HCT116 (cell line): ENCODE measurements around the gene DUSP14. TPM values are rescaled to one million over a fixed set of nuclear protein-coding genes. Genes with fewer than 3 reads are reported as not detected.

Experiments used
- ATAC-seq: fragments of 200-7000 bp; cut with Tn5 transposase; 2 replicates; pipeline ENCODE4 v1.9.1; 2020; ENCODE audit warnings: mild to moderate bottlenecking, moderate library complexity
- BruUV-seq: library from RNA; stranded (reverse); fragments of 400-500 nt; replicated peaks from 2 replicates; lab custom pipeline; 2021; lab: Mats Ljungman, UMichigan
- CTCF ChIA-PET: fragments of 300-600 bp; sonication (Branson Sonifier 250); formaldehyde crosslinking; loops from one replicate; lab custom pipeline; 2021; ENCODE audit warnings: antibody characterized with exemption; lab: Charles Lee
- POLR2A ChIA-PET: fragments of 300-600, 350-600 bp; sonication (Branson Sonifier 250); formaldehyde crosslinking; loops from one replicate; lab custom pipeline; 2021; ENCODE audit warnings: antibody characterized with exemption; lab: Charles Lee
- RAD21 ChIA-PET, 2 experiments: fragments of 300-600 bp; sonication (Branson Sonifier 250); formaldehyde crosslinking; loops; one replicate each; lab custom pipeline; 2023; ENCODE audit warnings: low total read pairs in 2 of 2; ENCODE audit not compliant: uncharacterized antibody in 2 of 2, unreplicated experiment in 2 of 2, low non-redundant PET in 1 of 2; lab: Charles Lee
- DNase-seq: peaks from one replicate; pipeline ENCODE4 v3.0.0-alpha.2; 2010; ENCODE audit warnings: low read depth, low spot score
- H2AFZ ChIP-seq: fragments of 200-600 bp; shearing (Covaris generic), sonication (generic); 2 replicates; pipeline ENCODE4 v1.6.1; 2017; ENCODE audit warnings: low read depth, mixed run types, mixed read lengths, antibody characterized with exemption, low read length; ENCODE audit not compliant: poor library complexity, severe bottlenecking
- H3K27ac ChIP-seq: 2 replicates; pipeline ENCODE4 v1.5.1; 2012; ENCODE audit warnings: low read depth, low read length
- H3K27me3 ChIP-seq: fragments of 200-600 bp; sonication (generic); 2 replicates; pipeline ENCODE4 v1.6.1; 2016; ENCODE audit warnings: mixed run types, low read length, mixed read lengths; ENCODE audit not compliant: insufficient read depth
- H3K36me3 ChIP-seq, 2 experiments: fragments of 200-500 bp in 1 of 2; fragments of 200-600 bp in 1 of 2; sonication (Bioruptor generic) in 1 of 2; sonication (generic) in 1 of 2; 2 replicates each; pipeline versions ENCODE4 v1.5.1 to v1.6.1; 2014 to 2016; ENCODE audit warnings: low read length in 2 of 2, inconsistent platforms in 1 of 2, mixed read lengths in 1 of 2, mixed run types in 1 of 2; ENCODE audit not compliant: insufficient read depth in 2 of 2, control insufficient read depth in 1 of 2
- H3K4me1 ChIP-seq, 2 experiments: fragments of 200-600 bp in 1 of 2; sonication (generic) in 1 of 2; 2 replicates each; pipeline versions ENCODE4 v1.5.1 to v1.6.1; 2012 to 2017; ENCODE audit warnings: low read length in 2 of 2, inconsistent platforms in 1 of 2, mild to moderate bottlenecking in 1 of 2, mixed read lengths in 1 of 2, mixed run types in 1 of 2, moderate library complexity in 1 of 2; ENCODE audit not compliant: insufficient read depth in 2 of 2, control insufficient read depth in 1 of 2
- H3K4me2 ChIP-seq: fragments of 200-600 bp; sonication (generic); 2 replicates; pipeline ENCODE4 v1.6.1; 2017; ENCODE audit warnings: mixed run types, low read length, mixed read lengths
- H3K4me3 ChIP-seq, 2 experiments: fragments of 200-600 bp in 1 of 2; sonication (generic) in 1 of 2; replicated peaks in 1 of 2; 2 replicates each; pipeline ENCODE4 v1.5.1; 2011 to 2016; ENCODE audit warnings: low read length in 2 of 2, control low read depth in 1 of 2, low read depth in 1 of 2, mild to moderate bottlenecking in 1 of 2, mixed read lengths in 1 of 2, mixed run types in 1 of 2
- H3K79me2 ChIP-seq: fragments of 200-600 bp; sonication (generic); 2 replicates; pipeline ENCODE4 v1.6.1; 2017; ENCODE audit warnings: mild to moderate bottlenecking, mixed run types, low read length, moderate library complexity, mixed read lengths; ENCODE audit not compliant: insufficient read depth
- H3K9ac ChIP-seq: fragments of 200-600 bp; sonication (generic); 2 replicates; pipeline ENCODE4 v1.6.1; 2016; ENCODE audit warnings: low read length, mixed read lengths
- H3K9me2 ChIP-seq: fragments of 200-600 bp; sonication (generic), shearing (Covaris generic); 2 replicates; pipeline ENCODE4 v1.6.1; 2017; ENCODE audit warnings: mixed run types, mild to moderate bottlenecking, moderate library complexity; ENCODE audit not compliant: insufficient read depth
- H3K9me3 ChIP-seq, 2 experiments: fragments of 200-500 bp in 1 of 2; fragments of 200-600 bp in 1 of 2; sonication (Bioruptor generic) in 1 of 2; sonication (generic) in 1 of 2; 2 replicates each; pipeline ENCODE4 v1.6.1; 2014 to 2017; ENCODE audit warnings: low read length in 2 of 2, mixed read lengths in 2 of 2, inconsistent platforms in 1 of 2, low read depth in 1 of 2, mild to moderate bottlenecking in 1 of 2, mixed run types in 1 of 2, moderate library complexity in 1 of 2; ENCODE audit not compliant: control insufficient read depth in 1 of 2, insufficient read depth in 1 of 2
- H4K20me1 ChIP-seq: fragments of 200-600 bp; sonication (generic), shearing (Covaris generic); 2 replicates; pipeline ENCODE4 v1.6.1; 2017; ENCODE audit warnings: mixed run types, mild to moderate bottlenecking, moderate library complexity; ENCODE audit not compliant: insufficient read depth
- CBX3 ChIP-seq: IDR thresholded peaks from 2 replicates; pipeline ENCODE4 v1.6.1; 2012; ENCODE audit warnings: low read depth
- CEBPB ChIP-seq: IDR thresholded peaks from 2 replicates; pipeline ENCODE4 v1.6.1; 2012; ENCODE audit warnings: low read depth
- ELF1 ChIP-seq: IDR thresholded peaks from 2 replicates; pipeline ENCODE4 v1.6.1; 2012; ENCODE audit warnings: low read depth, borderline replicate concordance
- EZH2phosphoT487 ChIP-seq: fragments of 200-600 bp; IDR thresholded peaks from 2 replicates; pipeline ENCODE4 v1.6.1; 2018; ENCODE audit warnings: antibody characterized with exemption, borderline replicate concordance
- POLR2AphosphoS5 ChIP-seq: IDR thresholded peaks from 2 replicates; pipeline ENCODE4 v1.6.1; 2011; ENCODE audit warnings: mild to moderate bottlenecking, low read depth, low read length, moderate library complexity
- RAD21 ChIP-seq: IDR thresholded peaks from 2 replicates; pipeline ENCODE4 v1.6.1; 2012; ENCODE audit warnings: low read depth, mild to moderate bottlenecking
- SP1 ChIP-seq: IDR thresholded peaks from 2 replicates; pipeline ENCODE4 v1.6.1; 2012; ENCODE audit warnings: low read depth
- SRF ChIP-seq: IDR thresholded peaks from 2 replicates; pipeline ENCODE4 v1.6.1; 2012; ENCODE audit warnings: low read depth
- TCF7L2 ChIP-seq: IDR thresholded peaks from 2 replicates; pipeline ENCODE4 v1.7.0; 2011; ENCODE audit warnings: borderline replicate concordance, inconsistent platforms; ENCODE audit not compliant: insufficient read depth, insufficient read length; ENCODE audit errors: extremely low read depth
- YY1 ChIP-seq: IDR thresholded peaks from 2 replicates; pipeline ENCODE4 v1.6.1; 2011; ENCODE audit warnings: low read length, low read depth, moderate library complexity, mild to moderate bottlenecking; ENCODE audit not compliant: insufficient replicate concordance; ENCODE audit errors: extremely low read depth
- ZNF274 ChIP-seq: fragments of 200-500 bp; sonication (Bioruptor generic); IDR thresholded peaks from 2 replicates; pipeline ENCODE4 v1.6.1; 2014; ENCODE audit warnings: mild to moderate bottlenecking, low read depth, low read length, inconsistent platforms
- intact Hi-C: fragments of 100-400 bp; cut with micrococcal nuclease; formaldehyde crosslinking; loops from 2 replicates; pipeline ENCODE4 v1.10.0; 2022
- total RNA-seq: library from RNA; stranded (reverse); gene quantifications from one replicate; pipeline ENCODE4 v1.2.1, GENCODE V29; 2021; ENCODE audit not compliant: unreplicated experiment
- TF ChIP-seq, protein P1 (sequence below): IDR thresholded peaks from 2 replicates; pipeline ENCODE4 v1.6.1; 2012
- TF ChIP-seq, protein P2 (sequence below): IDR thresholded peaks from 2 replicates; pipeline ENCODE4 v1.6.1; 2012; ENCODE audit warnings: low read depth
- TF ChIP-seq, protein P3 (sequence below): IDR thresholded peaks from 2 replicates; pipeline ENCODE4 v1.6.1; 2012
- TF ChIP-seq, protein P4 (sequence below), 3 experiments: fragments of 200-600 bp in 1 of 3; sonication (generic) in 1 of 3; IDR thresholded peaks in 2 of 3; conservative IDR thresholded peaks in 1 of 3; 2 replicates each; pipeline ENCODE4 v1.5.1; 2012 to 2017; ENCODE audit warnings: low read depth in 2 of 3, low read length in 2 of 3, antibody characterized with exemption in 1 of 3, borderline replicate concordance in 1 of 3, control low read depth in 1 of 3, mild to moderate bottlenecking in 1 of 3, mixed read lengths in 1 of 3, mixed run types in 1 of 3, moderate library complexity in 1 of 3; ENCODE audit not compliant: insufficient read depth in 1 of 3
- TF ChIP-seq, protein P5 (sequence below): IDR thresholded peaks from 2 replicates; pipeline ENCODE4 v1.6.1; 2011; ENCODE audit warnings: mild to moderate bottlenecking, low read length, moderate library complexity; ENCODE audit not compliant: insufficient replicate concordance; ENCODE audit errors: extremely low read depth

The DUSP14 gene
- total RNA-seq, 1 experiment from 2014 or later: 27.6 TPM

DNA sequence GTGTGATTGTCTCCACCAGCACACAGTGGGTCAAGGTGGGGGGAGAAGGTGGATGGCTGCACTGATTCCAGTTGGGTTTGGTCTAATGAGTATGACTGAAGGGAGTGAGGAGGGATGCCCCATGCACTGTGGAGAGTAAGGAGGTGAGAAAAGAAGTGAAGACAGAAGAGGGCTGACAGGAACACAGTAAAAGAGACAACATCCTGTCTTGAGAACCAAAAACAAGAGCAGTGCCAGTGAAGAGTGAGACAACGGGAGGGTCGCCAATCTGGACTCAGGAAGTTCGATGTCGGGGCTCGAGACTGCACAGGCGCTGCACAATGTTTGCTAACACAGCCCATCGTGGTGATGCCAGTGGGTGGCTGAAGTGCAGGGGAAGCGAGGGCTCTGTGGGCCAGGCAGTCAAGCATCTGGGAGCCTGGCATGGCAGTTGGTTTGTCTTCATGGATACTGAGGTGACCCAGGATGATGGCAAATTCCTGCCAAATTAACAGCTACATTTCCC lies 34.1 kb downstream of the DUSP14 start:
- H3K9me2 ChIP-seq: no peaks in the 10 kb centered on the region
- H4K20me1 ChIP-seq: no peaks in the 10 kb centered on the region; the same call in 1 of the 2 replicates
- no peaks in the 10 kb centered on the region for H3K4me1 ChIP-seq
- no peaks in the 10 kb centered on the region for H3K9me3 ChIP-seq
- H2AFZ ChIP-seq: no peak overlapping the region
- RAD21 ChIA-PET: no interaction called here
- ATAC-seq (no peak), DNase-seq (no peak)
- CTCF ChIA-PET: no interaction called here
- no peak overlapping the region for H3K4me3 ChIP-seq
- POLR2A ChIA-PET: no interaction called here
- H3K79me2 ChIP-seq: no peaks in the 10 kb centered on the region
- H3K27me3 ChIP-seq: no peaks in the 10 kb centered on the region
- intact Hi-C loops: no loop called here
- no TSS peak for BruUV-seq
- H3K9ac ChIP-seq: no peak overlapping the region
- peaks cover 2 to 4% of the 10 kb centered on the region in 2 experiments; a peak in 3 of 4 replicates for H3K36me3 ChIP-seq
- no peak overlapping the region for H3K4me2 ChIP-seq
- H3K27ac ChIP-seq: no peak overlapping the region
- TF ChIP-seq SRF (no peak), POLR2AphosphoS5 (no peak), RAD21 (no peak), ELF1 (no peak), YY1 (no peak), EZH2phosphoT487 (no peak), CBX3 (no peak), ZNF274 (no peak), SP1 (no peak), TCF7L2 (no peak), CEBPB (no peak)
- TF ChIP-seq, protein P1, sequence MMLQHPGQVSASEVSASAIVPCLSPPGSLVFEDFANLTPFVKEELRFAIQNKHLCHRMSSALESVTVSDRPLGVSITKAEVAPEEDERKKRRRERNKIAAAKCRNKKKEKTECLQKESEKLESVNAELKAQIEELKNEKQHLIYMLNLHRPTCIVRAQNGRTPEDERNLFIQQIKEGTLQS: no peak
- TF ChIP-seq, protein P2, sequence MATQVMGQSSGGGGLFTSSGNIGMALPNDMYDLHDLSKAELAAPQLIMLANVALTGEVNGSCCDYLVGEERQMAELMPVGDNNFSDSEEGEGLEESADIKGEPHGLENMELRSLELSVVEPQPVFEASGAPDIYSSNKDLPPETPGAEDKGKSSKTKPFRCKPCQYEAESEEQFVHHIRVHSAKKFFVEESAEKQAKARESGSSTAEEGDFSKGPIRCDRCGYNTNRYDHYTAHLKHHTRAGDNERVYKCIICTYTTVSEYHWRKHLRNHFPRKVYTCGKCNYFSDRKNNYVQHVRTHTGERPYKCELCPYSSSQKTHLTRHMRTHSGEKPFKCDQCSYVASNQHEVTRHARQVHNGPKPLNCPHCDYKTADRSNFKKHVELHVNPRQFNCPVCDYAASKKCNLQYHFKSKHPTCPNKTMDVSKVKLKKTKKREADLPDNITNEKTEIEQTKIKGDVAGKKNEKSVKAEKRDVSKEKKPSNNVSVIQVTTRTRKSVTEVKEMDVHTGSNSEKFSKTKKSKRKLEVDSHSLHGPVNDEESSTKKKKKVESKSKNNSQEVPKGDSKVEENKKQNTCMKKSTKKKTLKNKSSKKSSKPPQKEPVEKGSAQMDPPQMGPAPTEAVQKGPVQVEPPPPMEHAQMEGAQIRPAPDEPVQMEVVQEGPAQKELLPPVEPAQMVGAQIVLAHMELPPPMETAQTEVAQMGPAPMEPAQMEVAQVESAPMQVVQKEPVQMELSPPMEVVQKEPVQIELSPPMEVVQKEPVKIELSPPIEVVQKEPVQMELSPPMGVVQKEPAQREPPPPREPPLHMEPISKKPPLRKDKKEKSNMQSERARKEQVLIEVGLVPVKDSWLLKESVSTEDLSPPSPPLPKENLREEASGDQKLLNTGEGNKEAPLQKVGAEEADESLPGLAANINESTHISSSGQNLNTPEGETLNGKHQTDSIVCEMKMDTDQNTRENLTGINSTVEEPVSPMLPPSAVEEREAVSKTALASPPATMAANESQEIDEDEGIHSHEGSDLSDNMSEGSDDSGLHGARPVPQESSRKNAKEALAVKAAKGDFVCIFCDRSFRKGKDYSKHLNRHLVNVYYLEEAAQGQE: no peak
- TF ChIP-seq, protein P3, sequence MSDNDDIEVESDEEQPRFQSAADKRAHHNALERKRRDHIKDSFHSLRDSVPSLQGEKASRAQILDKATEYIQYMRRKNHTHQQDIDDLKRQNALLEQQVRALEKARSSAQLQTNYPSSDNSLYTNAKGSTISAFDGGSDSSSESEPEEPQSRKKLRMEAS: no peak
- TF ChIP-seq, protein P4, sequence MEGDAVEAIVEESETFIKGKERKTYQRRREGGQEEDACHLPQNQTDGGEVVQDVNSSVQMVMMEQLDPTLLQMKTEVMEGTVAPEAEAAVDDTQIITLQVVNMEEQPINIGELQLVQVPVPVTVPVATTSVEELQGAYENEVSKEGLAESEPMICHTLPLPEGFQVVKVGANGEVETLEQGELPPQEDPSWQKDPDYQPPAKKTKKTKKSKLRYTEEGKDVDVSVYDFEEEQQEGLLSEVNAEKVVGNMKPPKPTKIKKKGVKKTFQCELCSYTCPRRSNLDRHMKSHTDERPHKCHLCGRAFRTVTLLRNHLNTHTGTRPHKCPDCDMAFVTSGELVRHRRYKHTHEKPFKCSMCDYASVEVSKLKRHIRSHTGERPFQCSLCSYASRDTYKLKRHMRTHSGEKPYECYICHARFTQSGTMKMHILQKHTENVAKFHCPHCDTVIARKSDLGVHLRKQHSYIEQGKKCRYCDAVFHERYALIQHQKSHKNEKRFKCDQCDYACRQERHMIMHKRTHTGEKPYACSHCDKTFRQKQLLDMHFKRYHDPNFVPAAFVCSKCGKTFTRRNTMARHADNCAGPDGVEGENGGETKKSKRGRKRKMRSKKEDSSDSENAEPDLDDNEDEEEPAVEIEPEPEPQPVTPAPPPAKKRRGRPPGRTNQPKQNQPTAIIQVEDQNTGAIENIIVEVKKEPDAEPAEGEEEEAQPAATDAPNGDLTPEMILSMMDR (IDR thresholded peaks at IDR 0.05 in 2 of 3, conservative IDR thresholded peaks at IDR 0.05 in 1 of 3; ENCODE audit: borderline replicate concordance in 1 of 3, insufficient read depth in 1 of 3, low read depth in 2 of 3, low read length in 2 of 3): no peak
- TF ChIP-seq, protein P5, sequence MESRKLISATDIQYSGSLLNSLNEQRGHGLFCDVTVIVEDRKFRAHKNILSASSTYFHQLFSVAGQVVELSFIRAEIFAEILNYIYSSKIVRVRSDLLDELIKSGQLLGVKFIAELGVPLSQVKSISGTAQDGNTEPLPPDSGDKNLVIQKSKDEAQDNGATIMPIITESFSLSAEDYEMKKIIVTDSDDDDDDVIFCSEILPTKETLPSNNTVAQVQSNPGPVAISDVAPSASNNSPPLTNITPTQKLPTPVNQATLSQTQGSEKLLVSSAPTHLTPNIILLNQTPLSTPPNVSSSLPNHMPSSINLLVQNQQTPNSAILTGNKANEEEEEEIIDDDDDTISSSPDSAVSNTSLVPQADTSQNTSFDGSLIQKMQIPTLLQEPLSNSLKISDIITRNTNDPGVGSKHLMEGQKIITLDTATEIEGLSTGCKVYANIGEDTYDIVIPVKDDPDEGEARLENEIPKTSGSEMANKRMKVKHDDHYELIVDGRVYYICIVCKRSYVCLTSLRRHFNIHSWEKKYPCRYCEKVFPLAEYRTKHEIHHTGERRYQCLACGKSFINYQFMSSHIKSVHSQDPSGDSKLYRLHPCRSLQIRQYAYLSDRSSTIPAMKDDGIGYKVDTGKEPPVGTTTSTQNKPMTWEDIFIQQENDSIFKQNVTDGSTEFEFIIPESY: no peak
